ENCODE measurements around the gene CELF4.

CELF4 gene

DNA sequence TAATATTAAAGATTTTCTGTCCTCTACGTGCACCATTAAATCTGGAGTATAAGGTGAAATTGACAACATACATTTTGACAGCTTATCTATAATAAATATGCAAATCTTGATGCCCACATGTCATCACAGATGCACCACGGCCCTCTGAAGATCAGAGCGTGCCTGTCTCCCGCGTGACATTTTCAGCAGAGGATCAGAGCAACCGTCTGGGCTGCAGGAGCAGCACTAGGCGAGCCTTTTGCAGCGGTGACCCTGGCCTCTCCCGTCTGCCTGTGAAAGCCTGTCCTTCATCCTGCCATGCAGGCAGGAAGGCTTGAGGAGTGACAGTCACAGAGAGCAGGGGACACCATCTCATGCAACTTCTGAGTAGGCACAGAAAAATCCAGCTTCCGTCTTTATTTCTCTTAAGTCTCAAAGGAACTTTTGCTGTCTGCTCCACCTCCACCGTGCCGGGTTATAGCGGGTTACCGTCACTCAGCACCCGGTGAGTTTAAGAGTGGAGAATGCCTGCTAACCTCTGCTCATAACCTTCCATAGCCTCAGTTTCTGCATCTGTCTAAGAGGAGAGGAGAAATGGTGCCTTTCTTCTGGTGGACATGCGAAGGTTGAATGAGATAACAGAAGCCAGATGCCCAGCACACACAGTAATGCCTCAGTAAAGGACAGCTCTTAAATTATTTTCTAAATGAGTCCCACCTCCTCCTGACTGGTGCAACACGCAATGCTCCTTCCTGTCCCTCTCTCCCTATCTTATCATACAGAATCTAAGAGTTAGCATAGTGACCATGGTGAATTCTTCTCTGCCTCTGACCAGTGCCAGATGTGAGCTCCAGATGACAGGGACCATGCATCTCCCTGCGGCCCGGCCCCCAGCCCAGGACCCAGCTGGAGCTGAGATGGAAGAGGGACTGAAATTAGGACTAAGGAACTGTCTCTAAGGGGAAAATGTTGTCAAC, 43.8 kb downstream of the CELF4 start:
- no peak for DNase-seq

DNA sequence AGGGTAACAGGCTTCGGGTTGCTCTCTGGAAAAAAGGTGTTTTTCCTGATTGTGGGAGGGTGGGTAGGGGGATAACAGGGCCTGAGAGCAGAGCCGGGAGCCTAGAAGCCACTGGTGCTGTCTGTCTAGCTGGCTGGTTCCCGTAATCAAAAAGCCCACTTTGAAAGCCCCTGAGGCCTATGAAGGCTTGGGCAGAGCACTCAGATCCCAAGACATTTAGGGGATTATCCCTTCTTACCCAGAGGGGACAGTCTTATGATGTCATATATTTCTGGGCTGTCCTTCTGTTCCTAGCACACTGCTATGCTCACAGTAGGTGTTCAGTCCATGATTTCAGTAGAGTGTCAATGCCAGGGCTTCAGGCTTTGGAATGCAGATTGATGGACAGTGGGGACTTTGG, 45.1 kb downstream of the CELF4 start:
- no peak for DNase-seq

DNA sequence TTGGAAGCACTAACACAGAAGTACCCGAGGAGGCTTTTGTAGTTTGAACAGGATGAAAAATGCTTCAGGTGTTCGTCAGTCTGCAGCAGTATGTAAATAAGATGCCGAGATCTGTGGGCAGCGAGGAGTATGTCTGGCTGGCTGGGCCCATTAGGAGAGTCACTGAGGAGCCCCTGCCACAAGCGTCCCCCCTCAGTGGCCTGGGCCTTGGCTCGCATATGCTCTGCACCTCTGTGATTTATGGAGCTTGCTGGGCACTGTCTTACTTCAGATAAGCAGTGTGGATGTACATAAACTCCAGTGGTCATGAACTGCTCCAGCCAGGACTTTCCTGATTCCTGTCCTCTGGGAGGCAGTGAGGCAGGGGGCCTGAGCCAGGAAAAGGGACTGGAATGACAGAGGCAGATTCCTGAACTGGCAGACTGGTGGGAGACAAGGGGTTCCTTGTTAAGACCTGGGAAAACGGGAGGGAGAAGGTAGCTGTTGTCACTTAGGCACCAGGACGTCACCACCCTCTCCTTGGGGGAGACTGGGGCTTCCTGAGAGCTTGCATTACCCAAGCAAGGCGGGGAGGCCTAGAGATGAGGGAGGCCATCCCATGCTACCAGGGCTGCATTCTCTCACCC, 46.0 kb downstream of the CELF4 start:
- DNase-seq: no peak

DNA sequence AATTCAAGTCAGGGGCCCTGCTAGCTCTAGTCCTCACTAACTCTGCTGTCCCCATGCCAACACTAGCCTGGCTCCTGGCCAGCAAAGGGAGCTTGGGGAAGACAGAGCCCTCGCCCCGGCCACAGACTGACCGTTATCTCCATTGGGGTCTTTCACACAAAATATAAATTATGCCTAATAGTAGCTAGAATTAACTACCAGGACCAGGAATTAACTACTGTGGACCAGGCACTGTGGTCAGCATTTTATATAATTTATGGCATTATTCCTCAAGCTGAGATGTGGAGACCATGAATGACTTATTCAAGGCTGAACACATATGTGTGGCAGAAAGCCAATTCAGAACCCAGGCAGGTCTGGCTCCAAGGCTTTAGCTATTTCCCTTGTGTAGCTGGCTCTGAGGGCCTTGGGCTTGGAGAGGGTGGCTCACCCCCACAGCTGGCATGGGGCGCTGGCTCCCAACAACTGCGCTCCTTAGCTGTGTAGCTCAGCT, 49.2 kb downstream of the CELF4 start:
- DNase-seq: peak; percentile 24

DNA sequence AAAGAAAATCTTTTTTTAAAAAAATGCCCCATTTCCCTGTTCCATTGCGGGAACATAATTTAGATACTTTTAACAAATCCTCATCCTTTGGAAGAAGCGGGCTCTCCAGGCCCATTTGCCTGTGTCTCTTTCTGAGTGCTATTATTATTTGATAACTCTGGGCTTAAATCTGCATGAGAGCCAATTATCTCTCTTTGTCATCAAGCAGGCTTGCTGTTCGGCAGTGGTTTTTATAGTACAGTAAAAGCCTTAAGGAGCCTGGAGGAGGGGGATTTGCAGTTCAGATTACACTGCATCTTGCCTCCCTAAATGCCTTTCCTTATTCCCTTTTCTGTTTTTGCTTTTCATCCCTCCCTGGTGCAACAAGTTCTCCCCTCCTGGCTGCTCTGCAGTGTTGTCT, 50.6 kb downstream of the CELF4 start:
- no peak for DNase-seq

DNA sequence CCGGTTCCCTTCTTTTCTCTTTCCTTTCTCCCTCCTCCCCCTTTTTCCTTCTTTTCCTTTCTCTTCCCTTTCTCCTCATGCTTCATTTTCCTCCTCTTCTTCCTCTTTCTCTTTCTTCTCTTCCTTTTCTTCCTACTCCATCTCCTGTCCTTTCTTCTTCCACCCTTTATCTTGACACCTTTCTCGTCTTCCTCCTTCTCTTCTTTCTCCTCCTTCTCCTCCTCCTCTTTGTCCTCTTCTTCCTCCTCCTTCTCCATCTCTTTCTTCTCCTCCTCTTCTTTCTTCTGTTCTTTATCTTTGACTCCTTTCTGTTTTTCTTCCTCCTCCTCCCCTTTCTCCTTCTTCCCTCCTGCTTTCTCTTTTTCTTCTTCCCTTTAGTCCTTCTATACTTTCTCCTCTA, 53.2 kb downstream of the CELF4 start:
- DNase-seq: no peak

DNA sequence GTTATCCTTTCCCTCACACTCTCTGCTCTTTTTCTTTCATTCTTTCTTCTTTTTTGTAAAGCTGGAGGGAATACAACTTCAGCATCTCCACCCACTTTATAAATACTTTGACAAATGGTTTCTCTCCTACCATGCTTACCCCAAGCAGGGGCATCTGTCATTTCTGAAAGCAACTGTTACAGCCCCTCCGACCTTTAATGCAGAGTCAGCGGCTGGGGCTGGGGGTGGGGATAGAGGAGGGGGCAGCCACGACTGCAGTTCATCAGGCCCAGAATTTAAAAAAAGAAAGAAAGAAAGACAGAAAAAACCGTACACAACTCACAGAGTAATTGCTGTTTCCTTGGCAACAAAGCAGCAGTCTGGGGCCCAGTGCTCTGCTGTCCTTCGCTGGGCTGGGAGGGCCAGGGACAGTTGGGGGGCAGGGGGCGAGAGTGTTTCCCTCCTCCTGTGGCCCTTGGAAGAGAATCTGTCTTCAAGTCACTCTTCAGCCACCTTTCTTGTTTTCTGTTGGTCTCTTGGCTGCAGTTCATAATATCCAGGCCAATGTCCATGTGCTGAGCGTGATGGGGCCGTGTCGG, 53.8 kb downstream of the CELF4 start:
- no peak for DNase-seq

DNA sequence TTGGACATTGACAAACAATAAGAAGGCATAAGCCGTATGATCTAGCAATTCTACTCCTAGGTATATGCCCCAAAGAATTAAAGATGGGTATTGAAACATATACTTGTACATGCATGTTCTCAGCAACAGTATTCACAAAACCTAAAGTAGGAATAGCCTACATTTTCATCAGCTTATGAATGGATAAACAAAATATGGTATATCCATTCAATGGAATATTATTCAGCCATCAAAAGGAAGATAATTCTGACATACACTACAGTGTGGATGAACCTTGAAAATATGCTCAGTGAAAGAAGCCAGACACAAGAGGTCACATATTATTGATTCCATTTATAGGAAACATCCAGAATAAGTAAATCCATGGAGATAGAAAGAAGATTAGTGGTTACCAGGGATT, 56.0 kb downstream of the CELF4 start:
- no peak for DNase-seq

DNA sequence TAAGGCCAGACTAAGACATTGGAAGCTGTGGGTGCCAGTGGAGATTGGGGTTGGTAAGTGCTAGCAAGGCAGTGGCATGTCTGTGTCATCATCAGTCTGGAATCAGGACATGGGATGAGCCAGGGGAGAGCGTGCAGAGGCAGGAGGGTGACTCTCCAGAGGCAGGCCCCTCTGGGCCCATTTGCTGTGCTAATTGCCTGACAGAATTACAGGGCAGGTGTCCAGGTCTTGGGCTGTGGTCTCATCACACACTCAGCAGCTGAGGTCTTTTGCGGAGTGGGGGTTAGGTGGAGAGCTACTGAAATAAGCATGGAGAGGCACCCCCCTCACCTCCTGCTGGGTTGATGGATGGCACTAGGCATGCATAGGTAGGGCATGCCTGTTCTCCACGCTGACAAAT, 57.4 kb downstream of the CELF4 start:
- DNase-seq: no peak

DNA sequence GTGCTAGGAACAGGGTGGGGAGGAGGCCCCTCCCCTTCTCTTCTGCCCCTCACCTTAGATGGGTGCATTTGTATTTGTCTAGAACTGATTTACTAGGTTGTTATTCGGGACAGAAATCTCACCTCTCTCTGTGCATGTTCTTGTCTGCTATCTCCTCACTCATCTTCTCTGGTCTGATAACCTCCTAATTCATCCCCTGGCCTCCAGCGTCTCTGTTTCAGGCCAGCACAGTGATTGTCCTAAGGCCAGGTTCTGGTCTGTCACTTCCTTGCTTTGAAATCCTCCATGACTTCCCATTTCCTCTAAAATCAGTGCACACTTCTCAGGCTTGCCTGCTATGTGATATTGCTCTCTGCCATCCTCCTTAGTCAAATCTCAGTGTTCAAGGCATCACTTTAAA, 58.4 kb downstream of the CELF4 start:
- no peak for DNase-seq

DNA sequence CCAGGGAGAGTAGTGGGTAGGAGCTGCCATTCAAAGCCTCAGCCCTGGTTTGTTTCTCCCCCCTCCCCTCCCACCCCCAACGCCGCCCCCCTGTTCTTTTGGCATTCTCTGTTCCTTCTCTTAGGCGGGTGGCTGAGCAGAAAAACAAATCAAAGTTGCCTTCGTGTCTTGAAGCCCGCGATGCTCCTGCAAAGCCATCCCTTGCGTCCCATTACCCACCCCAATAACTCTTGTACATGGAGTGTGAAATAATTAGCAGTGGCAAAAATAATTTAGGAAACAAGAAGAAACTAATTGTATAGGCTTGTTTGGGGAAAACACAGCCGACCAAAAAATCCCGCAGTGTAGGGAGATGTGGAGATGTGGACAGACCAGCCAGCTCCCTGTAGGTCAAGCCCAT, 59.6 kb downstream of the CELF4 start:
- DNase-seq: no peak

DNA sequence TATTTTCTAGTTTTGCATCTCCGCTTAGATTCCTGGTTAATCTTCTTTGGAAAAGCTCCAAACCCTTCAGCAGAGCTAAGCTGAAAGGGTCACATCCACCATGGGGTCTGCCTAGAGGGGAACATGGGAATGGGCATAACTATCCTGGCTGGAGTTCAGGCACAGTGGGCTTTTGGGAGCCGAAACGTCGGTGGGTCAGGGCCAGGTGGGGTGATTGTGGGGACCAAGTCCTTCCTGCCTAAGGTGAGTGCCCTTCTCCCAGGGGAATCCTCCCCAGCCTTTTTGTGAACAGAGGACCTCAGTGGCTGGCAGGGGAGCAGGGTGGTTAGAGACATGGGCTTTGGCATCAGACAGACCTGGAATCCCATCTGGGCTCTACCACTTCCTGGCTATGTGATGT, 60.3 kb downstream of the CELF4 start:
- no peak for DNase-seq

DNA sequence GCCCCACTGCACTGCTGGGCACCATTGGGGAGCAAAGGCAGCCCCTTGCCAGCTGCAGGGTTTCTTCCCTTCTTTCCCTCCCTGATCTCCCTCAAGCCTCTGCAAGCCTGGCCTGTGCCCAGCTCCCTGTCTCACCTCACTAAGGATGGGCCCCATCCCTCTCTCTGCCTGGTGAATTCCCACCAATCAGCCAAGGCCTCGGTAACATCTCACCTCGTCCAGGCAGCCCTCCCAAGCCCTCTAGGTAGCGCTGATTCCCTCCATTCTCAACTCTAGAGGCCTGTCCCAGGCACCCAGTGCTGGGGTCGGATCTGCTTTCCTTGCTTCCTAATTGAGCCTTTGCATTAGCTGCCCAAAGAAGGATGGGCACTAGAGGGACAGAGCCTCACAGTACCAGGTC, 63.0 kb downstream of the CELF4 start:
- no peak for DNase-seq

DNA sequence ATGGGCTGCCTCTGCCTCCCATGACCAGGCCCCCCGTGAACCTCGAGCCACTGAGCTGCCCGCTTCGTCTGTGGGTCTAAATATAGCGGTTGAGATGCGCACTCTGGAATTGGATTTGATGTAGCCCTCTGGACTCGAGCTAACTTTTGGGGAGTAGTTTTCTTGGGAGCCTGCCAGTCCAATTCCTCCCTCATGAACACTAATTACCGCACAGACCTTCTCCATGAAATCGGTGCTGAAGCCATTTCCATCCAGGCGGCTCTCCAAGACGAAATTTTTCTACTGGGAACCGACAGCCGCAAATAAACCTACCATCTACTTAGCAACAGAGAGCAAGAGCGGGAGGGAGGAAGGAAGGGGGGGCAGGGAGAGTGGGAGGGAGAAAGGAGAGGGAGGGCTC, 63.6 kb downstream of the CELF4 start:
- no peak for DNase-seq

DNA sequence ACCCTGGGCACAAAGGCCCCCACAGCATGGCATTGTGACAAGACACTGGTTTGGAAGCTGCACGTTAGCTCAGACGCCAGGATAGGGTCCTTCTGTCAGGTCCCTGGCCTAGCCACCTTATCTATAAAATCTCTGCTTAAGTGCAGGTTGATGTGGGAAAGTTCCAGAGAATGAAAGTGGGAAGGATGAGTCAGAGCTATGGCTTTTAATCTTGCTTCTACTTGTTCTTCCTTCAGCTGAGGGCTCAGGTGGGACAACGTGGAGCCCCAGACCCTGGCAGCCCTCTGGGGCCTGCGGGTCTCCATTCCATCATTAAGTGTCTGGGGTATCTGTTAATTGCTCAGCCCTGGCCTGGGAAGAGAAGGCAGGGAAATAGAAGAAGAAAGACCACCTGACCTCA, 64.5 kb downstream of the CELF4 start:
- no peak for DNase-seq

DNA sequence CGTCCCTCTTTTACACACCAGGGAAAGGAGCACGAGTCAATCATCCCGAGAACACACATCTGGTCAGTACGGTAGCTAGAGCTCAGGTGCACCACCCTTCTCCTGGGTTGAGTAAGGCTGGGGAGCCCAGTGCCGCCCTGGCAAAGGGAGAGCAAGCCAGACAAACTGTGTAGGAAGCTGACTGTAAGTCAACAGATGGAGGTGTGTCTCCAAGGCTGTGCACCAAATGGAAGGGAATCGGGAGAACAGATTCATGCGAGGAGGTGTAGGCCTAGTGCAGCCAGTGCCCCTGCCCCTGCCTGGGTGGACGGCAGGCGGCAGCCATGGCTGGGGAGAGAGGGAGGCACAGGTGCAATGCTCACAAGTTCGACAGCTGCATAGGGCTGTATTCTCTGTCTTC, 65.7 kb downstream of the CELF4 start:
- no peak for DNase-seq

DNA sequence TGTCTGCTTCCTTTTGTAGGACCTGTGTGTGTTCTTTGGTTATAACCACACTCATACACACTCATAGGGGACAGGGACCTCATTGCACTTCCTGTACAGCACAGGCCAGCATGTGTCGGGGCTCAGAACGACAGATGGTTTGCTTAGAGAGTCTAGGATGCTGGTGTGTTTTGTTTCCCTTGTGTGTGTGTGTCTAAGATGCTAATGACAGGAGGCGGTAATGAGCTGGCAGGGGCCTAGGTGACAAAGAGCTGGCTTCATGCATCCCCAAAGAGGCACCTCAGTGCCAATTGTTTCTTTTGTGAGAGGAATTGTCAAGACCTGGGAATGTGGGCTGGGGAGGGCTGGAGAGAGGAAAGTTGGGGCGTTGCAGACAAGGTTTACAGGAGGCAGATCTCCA, 66.6 kb downstream of the CELF4 start:
- DNase-seq: no peak

DNA sequence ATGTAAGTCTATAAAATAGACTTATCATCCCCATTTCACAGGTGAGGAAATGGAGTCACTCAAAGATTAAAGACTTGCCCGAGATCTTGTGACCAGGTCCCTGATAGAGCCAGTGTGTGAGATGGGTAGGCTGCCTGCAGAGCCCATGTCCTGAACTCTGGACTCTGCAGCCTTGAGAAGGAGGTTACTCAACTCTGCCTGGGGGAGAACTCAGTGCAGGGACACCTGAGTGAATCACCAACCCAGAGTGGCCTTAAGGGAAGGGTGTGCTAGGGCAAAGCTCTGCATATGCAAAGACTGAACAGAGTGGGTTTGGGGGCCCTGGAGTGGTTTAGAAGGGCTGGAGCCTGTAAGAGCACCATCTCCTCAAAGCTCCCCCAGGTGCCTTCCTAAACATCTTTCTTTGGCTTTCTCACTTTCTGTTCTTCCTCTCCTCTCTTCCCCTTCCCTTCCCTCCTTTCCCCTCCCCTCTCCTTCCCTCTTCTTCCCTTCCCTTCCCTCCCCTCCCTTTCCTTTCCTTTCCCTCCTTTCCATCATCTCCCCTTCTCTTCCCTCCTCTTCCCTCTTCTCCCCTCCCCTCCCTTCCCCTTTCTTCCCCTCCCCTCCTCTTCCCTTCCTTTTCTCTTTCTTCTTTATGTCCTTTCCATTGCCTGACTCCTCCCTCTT, 67.6 kb downstream of the CELF4 start:
- DNase-seq: no peak

DNA sequence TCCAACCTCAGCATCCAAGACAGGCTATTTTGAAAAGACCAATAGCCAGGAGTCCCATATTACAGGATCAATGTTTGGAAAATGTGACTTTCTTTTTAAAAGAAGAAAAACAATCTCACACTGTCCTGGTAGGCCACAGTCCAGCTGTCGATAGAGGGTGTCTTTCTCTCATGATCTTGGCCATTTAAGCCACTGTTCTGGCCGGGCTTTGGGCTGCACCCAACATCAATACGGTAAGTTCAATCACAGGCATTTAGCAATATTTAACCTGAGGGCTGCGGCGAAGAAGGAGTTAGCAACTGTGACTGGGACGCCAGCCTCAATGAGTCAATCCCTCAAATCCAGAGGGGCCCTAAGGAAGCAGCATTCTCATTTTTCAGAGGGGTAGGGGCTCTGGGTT, 69.0 kb downstream of the CELF4 start:
- DNase-seq: no peak

DNA sequence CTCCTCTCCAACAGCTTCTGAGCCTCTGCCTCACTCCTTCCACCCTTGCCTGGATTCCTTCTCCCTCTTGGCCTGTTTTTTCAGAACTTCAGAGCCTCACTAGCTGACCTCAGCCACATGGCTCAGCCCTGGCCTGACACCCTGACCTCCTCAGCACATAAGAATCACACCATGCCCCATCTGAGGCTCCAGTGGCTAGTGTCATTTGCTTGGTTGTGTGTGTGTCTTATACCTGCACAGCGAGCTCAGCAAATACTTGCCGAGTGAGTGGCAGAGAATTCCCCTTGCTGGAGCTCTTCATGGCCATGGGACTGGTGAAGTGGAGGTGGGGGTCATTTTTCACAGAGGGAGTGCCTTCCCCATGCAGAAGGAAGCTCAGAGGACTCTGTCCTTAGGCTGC, 70.2 kb downstream of the CELF4 start:
- no peak for DNase-seq

DNA sequence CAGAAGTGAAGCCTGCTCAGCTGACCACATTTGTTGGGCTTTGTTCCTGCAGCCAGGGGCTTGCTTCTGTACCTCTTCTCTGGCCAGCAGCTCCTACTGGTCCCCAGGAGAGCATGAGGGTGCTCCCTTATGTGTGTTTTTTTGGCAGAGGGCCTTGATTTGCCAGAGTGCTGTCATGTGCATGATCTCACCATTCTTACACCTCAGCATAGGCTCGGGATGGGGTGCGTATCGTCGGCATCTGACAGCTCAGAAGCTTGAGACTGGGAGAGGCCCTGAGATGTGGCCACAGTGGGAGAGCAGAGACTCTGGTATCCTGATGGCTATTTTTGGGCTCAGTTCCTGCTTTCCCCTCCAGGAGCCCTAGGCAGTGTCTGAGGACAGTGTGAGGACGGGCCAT, 71.2 kb downstream of the CELF4 start:
- DNase-seq: no peak

DNA sequence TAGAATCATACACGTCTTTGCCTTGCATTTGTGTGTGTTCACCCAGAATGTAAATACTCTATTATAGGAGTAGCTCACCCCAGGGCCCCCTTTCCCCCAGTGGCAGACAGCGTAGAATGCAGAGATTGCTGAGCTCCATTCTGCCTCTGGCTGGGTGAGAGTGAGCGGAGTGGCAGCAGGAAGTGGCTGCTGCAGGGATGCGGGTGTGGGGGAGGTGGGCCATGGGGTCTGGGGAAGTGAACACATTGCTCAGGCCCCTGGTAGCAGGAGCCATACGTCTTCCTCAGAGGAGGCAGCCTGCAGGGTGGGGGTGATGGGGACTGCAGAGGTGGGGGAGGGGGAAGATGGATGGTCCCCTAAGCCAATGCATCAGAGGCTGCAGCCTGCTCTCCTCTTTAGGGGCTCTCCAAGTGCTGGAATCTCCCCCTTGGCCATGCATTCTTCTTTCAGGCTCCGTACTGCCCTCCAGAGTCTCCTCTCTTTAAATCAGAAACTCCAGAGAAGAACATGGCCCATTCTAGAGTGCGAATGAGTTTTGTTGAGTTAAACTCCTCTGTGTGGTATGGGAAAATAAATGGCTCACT, 72.2 kb downstream of the CELF4 start:
- no peak for DNase-seq

DNA sequence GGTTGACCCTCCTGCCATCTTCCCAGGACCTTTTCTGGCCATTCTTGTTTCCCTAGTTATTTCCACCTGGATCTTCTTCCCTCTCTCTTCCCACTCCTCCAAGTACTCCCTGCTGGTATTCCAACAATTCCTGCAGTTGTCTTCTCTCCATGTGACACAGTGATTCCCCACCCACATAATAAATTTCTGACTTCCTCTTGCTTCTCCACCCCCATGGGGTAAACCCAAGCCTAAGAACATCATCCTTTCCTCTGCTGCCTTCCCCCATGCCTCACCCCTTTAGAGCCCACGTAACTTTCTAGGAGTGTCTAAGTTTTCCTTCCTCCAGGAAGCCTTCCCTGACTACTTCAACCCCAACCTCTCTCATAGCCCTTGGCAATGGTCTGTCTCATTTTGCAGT, 72.6 kb downstream of the CELF4 start:
- no peak for DNase-seq

Measured in NCI-H446 treated with DMSO at 0.1 percent for 48 hours (cell line).